GM18508 (cell line): ENCODE results near the gene ZDHHC17.

Source experiments
- ATAC-seq: cut with Tn5 transposase; IDR thresholded peaks from one replicate; pipeline ENCODE4 v1.9.1; 2021; ENCODE audit warnings: moderate number of reproducible peaks; ENCODE audit not compliant: insufficient read depth, unreplicated experiment

The ZDHHC17 gene

GRCh38 chr12:76811976-76812375, 48.1 kb downstream of the ZDHHC17 start:
- ATAC-seq: no peak

DNA sequence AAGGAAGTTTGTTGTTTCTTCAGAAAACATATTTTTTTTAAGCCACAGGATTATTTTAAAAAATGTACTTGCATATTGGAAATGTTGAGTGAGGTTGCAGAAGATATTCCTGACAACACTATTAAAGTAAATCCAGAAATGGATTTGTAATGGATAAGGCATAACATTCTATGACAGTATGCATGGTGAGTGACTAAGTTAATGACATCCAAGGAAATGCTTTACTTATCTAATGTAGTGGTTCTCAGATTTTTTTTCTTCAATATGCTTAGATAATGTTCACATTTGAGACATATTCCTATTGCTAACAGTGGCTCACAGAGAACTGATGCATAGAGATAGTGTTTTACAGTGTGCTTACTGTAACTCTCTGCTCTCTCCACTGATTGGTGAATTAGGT, 49.4 kb downstream of the ZDHHC17 start:
- ATAC-seq: no peak

- ATAC-seq: no peak
Measured at GRCh38 chr12:76813972-76814371, 50.1 kb downstream of the ZDHHC17 start.

GRCh38 chr12:76820888-76821482, 57.1 kb downstream of the ZDHHC17 start:
- ATAC-seq: no peak

DNA sequence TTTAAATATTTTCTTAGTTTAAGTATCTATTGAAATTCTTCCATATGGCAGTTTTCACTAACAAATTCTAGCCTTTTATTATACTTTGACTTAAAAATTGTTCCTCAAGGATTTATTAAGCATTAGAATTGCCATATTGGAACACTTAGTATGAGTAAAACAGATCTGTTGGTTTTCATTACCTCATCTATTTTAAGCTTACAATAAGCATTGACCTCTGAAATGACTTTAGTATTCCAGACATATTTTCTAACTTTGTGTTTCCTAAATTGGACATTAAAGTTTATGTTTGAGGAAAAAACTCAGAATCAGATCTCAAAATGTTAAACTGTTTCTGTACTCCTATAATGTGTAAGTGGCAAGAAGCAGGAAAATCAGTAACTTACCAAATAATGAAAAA, 66.5 kb downstream of the ZDHHC17 start:
- no peak for ATAC-seq

DNA sequence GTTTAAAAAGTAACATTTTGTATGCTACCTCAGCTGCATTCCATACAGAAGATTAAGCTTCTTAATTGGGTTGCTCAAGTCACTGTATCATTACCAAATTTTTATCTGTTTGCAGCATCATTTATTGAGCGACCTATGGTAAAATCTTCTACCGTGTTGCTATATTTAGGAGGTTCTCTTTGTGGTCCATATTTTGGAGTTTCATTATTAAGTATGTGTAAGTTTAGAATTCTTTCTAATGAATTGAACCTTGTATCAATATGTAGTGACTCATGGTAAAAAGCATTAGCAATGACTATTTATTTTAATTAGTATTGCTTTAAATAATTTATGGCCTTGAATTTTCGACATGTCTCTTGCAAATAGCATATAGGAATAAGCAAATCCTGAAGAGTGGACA, 72.7 kb downstream of the ZDHHC17 start:
- ATAC-seq: no peak

- ATAC-seq: no peak
Measured at GRCh38 chr12:76847260-76847659, 83.3 kb downstream of the ZDHHC17 start.

GRCh38 chr12:76848132-76848531, 84.2 kb downstream of the ZDHHC17 start:
- ATAC-seq: no peak

GRCh38 chr12:76852106-76852505, 88.2 kb downstream of the ZDHHC17 start:
- no peak for ATAC-seq

DNA sequence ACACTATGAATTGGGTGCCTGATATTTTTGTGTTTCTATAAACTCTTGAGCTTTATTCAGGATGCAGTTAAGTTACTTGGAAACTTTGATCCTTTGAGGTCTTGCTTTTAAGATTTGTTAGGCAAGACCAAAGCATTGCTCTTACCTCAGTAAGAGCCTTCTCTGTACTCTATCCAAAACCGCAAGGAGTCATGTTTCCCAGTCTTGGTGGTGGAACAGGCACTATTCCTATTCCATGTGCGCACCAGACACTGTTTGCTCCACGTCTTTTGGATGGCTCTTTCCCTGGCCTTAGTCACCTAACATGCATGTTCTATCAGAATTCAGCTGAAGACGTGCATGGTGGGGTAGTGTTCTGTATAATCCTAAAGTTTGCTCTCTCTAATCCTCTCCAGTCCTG, 91.4 kb downstream of the ZDHHC17 start:
- no peak for ATAC-seq

DNA sequence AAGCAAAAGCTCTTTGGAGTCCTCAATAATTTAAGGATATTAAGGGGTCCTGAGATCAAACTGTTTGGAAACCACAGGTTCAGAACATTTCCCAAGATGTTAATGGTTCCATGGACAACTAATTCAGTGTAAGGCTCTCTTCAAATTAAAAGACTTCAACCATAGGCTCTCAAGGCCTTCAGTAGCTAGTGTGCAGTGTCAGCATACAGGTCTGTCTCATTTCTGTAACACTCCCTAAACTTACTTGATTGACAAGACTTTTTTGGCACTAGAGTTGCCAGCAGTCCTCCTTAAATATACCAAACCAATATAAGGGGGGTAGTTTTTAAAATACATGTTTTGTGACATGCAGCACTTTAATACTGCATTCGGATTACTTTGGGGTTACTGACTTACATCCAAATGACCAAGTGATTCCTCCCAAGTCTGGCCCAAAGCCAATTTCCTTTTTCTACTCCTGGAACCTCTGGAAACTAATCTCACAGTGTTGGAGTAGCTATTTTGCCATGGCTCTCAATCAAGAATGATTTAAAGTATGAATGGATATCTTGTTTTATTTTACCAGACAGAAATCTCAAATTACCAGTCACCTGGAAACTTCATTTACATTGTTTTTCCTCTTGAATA, 92.2 kb downstream of the ZDHHC17 start:
- ATAC-seq: no peak

DNA sequence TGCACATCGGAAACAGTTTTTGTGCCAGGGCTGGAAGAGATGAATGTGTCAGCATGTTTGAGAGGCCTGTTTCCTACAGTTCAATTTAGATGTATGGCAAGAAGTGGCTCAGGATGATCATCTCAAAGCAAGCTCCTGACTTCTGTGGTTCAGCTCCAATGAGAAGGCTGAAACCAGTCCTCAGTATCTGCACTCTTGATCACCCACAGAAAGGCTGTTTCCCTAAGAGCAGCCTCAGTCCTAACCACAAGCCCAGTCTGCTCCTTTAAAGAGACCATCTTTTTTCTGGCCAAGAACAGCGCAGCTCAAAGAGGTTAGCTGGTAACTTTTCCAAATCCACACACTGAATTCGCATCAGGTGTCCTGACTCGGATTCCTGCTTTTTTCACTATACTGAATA, 95.7 kb downstream of the ZDHHC17 start:
- ATAC-seq: no peak

DNA sequence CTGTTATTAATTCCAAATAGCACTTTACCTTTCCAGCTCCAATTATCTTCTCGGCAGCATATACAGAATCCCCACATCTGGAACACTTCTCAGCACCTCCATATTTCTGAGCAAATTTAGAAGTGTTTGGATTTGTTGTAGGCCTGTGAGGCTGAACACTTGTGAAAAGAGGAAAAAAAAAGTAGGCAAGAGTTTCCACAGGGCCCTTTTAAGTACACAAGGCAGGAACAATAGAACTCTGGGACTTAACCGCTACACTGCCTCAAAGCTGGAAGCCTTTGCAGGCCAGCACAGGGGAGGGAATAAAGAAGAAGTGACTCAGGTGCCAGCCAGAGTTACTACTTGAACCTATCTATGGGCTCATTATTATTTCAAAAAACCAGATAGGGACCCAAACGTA, 96.3 kb downstream of the ZDHHC17 start:
- ATAC-seq: no peak

- no peak for ATAC-seq
Measured at GRCh38 chr12:76863005-76863670, 99.2 kb downstream of the ZDHHC17 start.

- no peak for ATAC-seq
Measured at GRCh38 chr12:76863837-76864236, 99.9 kb downstream of the ZDHHC17 start.

- peak; percentile 71 for ATAC-seq
Measured at GRCh38 chr12:76864791-76865400, 101.0 kb downstream of the ZDHHC17 start.

GRCh38 chr12:76866151-76866567, 102.2 kb downstream of the ZDHHC17 start:
- no peak for ATAC-seq

DNA sequence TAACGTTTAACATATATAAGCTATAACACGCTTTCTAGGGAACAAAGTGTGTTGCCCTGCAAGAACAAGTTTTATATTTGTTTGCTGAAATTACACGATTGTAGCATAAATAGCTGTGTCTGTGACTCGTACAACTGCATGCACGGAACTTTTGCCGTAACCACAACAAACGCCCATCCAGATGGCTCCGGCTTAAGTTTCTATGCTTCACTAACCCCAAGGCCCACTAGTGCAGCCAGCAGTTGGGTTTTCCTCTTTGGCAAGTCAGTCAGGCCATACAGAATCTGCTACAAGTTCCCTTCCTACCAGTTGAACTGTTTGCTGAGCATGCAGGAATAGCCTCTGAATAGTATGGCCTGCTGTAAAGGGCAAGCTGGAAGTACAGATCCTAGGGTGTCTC, 102.8 kb downstream of the ZDHHC17 start:
- no peak for ATAC-seq

DNA sequence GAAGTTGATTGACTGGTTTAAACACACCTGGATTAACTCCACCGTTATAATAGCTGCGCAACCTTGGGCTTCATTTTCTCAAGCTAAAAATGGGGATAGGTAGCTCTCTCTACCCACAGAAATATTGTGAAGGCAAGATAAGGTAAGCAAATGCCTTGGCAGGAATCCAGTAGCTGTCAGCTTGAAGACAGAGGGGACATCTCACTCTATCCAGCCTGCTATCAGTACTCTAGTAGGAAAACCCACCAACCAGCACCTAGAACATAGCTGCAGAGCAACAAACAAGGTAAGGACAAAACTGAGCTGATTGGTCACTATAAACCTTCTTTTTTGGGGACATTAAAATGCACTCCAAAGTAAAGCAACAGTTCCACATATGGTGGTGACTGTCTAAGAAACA, 107.2 kb downstream of the ZDHHC17 start:
- no peak for ATAC-seq

GRCh38 chr12:76871742-76872141, 107.8 kb downstream of the ZDHHC17 start:
- no peak for ATAC-seq

DNA sequence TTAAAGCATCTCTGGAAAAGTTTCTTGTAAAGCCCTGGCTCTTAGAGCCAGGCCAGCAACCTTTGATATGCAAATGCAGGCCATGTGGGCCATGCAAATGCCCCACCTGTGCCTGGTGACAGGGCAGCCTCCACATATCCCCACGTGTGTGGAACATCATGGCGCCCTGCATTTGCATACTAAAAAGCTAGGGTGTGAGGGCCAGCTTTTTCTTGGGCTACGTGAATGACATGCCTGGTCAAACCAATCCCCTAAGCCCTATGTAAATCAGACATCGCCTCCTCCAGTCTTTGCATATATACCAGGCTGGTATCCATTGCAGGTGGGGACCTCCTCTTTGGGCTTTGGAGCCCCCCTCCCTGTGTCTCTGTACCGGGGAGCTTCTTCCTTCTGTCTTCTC, 108.5 kb downstream of the ZDHHC17 start:
- no peak for ATAC-seq
